22Rv1 (cell line): ENCODE data around the gene SLC22A31.

Experiments used
- CTCF ChIP-seq: fragments of 450-650 bp; IDR thresholded peaks from 2 replicates; pipeline ENCODE4 v1.5.1; 2017; ENCODE audit warnings: mild to moderate bottlenecking
- ZFX ChIP-seq: fragments of 450-650 bp; IDR thresholded peaks from 2 replicates; pipeline ENCODE4 v1.6.1; 2017; ENCODE audit warnings: antibody characterized with exemption, borderline replicate concordance

GRCh38 chr16:89176147-89176690 lies 24.1 kb downstream of the SLC22A31 start:
- no peak for TF ChIP-seq CTCF
- no peak for TF ChIP-seq ZFX
